GM23338 (cell line): Measurements from ENCODE around the gene DLG2. TPM values are rescaled to one million over a fixed set of nuclear protein-coding genes. Genes with fewer than 3 reads are reported as not detected.

ENCODE experiments used
- ATAC-seq: fragments of 200-7000 bp; cut with Tn5 transposase; 3 replicates; pipeline ENCODE4 v1.9.1; 2020
- DNase-seq: peaks from one replicate; pipeline ENCODE4 v3.0.0-alpha.2; 2015; ENCODE audit warnings: low spot score
- H2AFZ ChIP-seq: fragments of 200-600 bp; sonication (generic); 2 replicates; pipeline ENCODE4 v1.8.0; 2016; ENCODE audit warnings: antibody characterized with exemption, mild to moderate bottlenecking, moderate library complexity
- H3F3A ChIP-seq: fragments of 200-600 bp; sonication (generic); replicated peaks from 2 replicates; pipeline ENCODE4 v1.8.0; 2017; ENCODE audit warnings: antibody characterized with exemption, mixed run types, low read depth
- H3K27ac ChIP-seq: fragments of 200-600 bp; sonication (generic); 2 replicates; pipeline ENCODE4 v1.6.1; 2016; ENCODE audit warnings: low read depth
- H3K27me3 ChIP-seq: fragments of 200-600 bp; sonication (generic); 2 replicates; pipeline ENCODE4 v1.8.0; 2016; ENCODE audit warnings: mild to moderate bottlenecking, mixed run types, moderate library complexity; ENCODE audit not compliant: insufficient read depth
- H3K36me3 ChIP-seq: fragments of 200-600 bp; sonication (generic); 2 replicates; pipeline ENCODE4 v1.8.0; 2016; ENCODE audit warnings: mild to moderate bottlenecking; ENCODE audit not compliant: insufficient read depth
- H3K4me1 ChIP-seq: fragments of 200-600 bp; sonication (generic); 2 replicates; pipeline ENCODE4 v1.8.0; 2016; ENCODE audit warnings: mild to moderate bottlenecking, moderate library complexity; ENCODE audit not compliant: insufficient read depth
- H3K4me2 ChIP-seq: fragments of 200-600 bp; sonication (generic); 2 replicates; pipeline ENCODE4 v1.7.1; 2017; ENCODE audit warnings: mixed run types
- H3K4me3 ChIP-seq: fragments of 200-600 bp; sonication (generic); 2 replicates; pipeline ENCODE4 v1.6.1; 2016; ENCODE audit warnings: mixed run types
- H3K79me2 ChIP-seq: fragments of 200-600 bp; sonication (generic); replicated peaks from 2 replicates; pipeline ENCODE4 v1.8.0; 2017; ENCODE audit warnings: mild to moderate bottlenecking; ENCODE audit not compliant: insufficient read depth
- H3K9me2 ChIP-seq: fragments of 200-600 bp; sonication (generic); 2 replicates; pipeline ENCODE4 v1.8.0; 2017; ENCODE audit not compliant: insufficient read depth
- H4K20me1 ChIP-seq: fragments of 200-600 bp; sonication (generic); replicated peaks from 2 replicates; pipeline ENCODE4 v1.8.0; 2017; ENCODE audit warnings: mild to moderate bottlenecking; ENCODE audit not compliant: insufficient read depth
- H3K27ac Mint-ChIP-seq: 2 replicates; pipeline ENCODE4 v1.8.0; 2020; ENCODE audit warnings: inconsistent platforms, mild to moderate bottlenecking, moderate library complexity, mixed read lengths
- H3K27me3 Mint-ChIP-seq: 3 replicates; pipeline ENCODE4 v1.8.0; 2022; ENCODE audit warnings: low read depth, mild to moderate bottlenecking, moderate library complexity, mixed read lengths, inconsistent platforms; ENCODE audit not compliant: insufficient read depth, poor library complexity
- H3K36me3 Mint-ChIP-seq: 3 replicates; pipeline ENCODE4 v1.8.0; 2021; ENCODE audit warnings: low read depth, mild to moderate bottlenecking, inconsistent platforms, moderate library complexity, mixed read lengths
- H3K4me1 Mint-ChIP-seq: 3 replicates; pipeline ENCODE4 v1.8.0; 2020; ENCODE audit warnings: mild to moderate bottlenecking, inconsistent platforms, mixed read lengths
- H3K4me3 Mint-ChIP-seq: 3 replicates; pipeline ENCODE4 v1.8.0; 2021; ENCODE audit warnings: moderate library complexity, mild to moderate bottlenecking, inconsistent platforms, mixed read lengths
- H3K9me3 Mint-ChIP-seq: 3 replicates; pipeline ENCODE4 v1.8.0; 2020; ENCODE audit warnings: moderate library complexity, mild to moderate bottlenecking, inconsistent platforms, mixed read lengths
- CREB1 ChIP-seq: fragments of 250-450 bp; sonication (Bioruptor Pico); IDR thresholded peaks from 2 replicates; pipeline ENCODE4 v1.5.0; 2020; ENCODE audit warnings: low read depth, mild to moderate bottlenecking, moderate library complexity
- EZH2 ChIP-seq: fragments of 200-600 bp; sonication (generic); IDR thresholded peaks from one replicate; pipeline ENCODE4 v1.8.0; 2017; ENCODE audit warnings: antibody characterized with exemption, mild to moderate bottlenecking, low read depth; ENCODE audit not compliant: unreplicated experiment
- EZH2phosphoT487 ChIP-seq: fragments of 200-600 bp; sonication (generic); IDR thresholded peaks from one replicate; pipeline ENCODE4 v1.8.1; 2018; ENCODE audit warnings: antibody characterized with exemption; ENCODE audit not compliant: unreplicated experiment
- JUNB ChIP-seq: IDR thresholded peaks from one replicate; pipeline ENCODE4 v1.6.1; 2016; ENCODE audit warnings: antibody characterized with exemption; ENCODE audit not compliant: unreplicated experiment
- NANOG ChIP-seq: IDR thresholded peaks from 2 replicates; pipeline ENCODE4 v1.6.1; 2016; ENCODE audit warnings: antibody characterized with exemption, borderline replicate concordance
- POLR2AphosphoS5 ChIP-seq: IDR thresholded peaks from 2 replicates; pipeline ENCODE4 v1.6.1; 2016; ENCODE audit warnings: antibody characterized with exemption, low read depth
- STAT1 ChIP-seq: IDR thresholded peaks from one replicate; pipeline ENCODE4 v1.6.1; 2016; ENCODE audit warnings: antibody characterized with exemption; ENCODE audit not compliant: unreplicated experiment
- ZNF114 ChIP-seq: fragments of 250-450 bp; sonication (Bioruptor Pico); IDR thresholded peaks from 2 replicates; pipeline ENCODE4 v1.5.0; 2020; ENCODE audit warnings: mild to moderate bottlenecking, moderate library complexity
- polyA plus RNA-seq: library from polyadenylated mRNA; unstranded; fragments of >200 nt; fragmentation: Nextera tagmentation; extraction: Ambion mirVana; gene quantifications from 2 replicates; pipeline ENCODE4 v1.2.1, GENCODE V29; 2016
- total RNA-seq: library from RNA; depleted of rRNA; stranded (reverse); fragments of >200 nt; shearing (Covaris generic); gene quantifications from 2 replicates; pipeline ENCODE4 v1.2.3, GENCODE V29; 2014
- TF ChIP-seq, protein P1 (sequence below), 2 experiments: fragments of 200-600 bp in 1 of 2; sonication (generic) in 1 of 2; conservative IDR thresholded peaks; 2 replicates each; pipeline versions ENCODE4 v1.5.1 to v1.6.1; 2016 to 2017; ENCODE audit warnings: antibody characterized with exemption in 2 of 2, low read depth in 2 of 2, mild to moderate bottlenecking in 2 of 2, moderate library complexity in 1 of 2
- TF ChIP-seq, protein P2 (sequence below): IDR thresholded peaks from one replicate; pipeline ENCODE4 v1.6.1; 2018; ENCODE audit warnings: antibody characterized with exemption; ENCODE audit not compliant: unreplicated experiment

Gene DLG2
- total and polyA plus RNA-seq, 2 experiments from 2014 or later: 19.8 to 21.5 TPM

DNA sequence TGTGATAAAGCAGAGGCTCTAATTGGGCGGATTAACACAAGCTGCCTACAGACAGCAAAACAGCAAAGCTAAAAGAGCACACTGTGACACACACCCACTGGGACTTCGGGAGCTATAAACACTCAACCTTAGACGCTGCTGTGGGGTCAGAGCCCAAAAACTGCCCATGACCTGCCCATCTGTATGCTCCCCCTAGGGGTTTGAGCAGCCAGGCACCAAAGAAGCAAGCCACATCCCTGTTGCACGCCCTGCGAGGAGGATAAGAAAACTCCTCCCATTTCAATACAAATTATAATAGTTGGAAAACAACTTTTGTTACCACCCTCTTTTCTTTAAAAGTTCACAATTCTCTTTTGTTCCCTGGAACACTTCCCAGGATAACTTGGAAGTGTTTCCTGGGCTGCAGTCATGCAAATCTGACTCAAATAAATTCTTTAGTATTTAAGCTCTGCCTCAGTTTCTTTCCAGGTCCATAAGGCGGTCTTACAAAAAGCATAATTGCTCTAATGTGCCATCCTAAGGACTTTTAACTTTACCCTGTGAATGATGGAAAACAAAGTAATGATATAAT is 86.4 kb downstream of the DLG2 start:
- Mint-ChIP-seq H3K9me3 (peaks cover 23% of the 10 kb centered on the region), H3K36me3 (peaks cover 51% of the 10 kb centered on the region), H3K27ac (peak overlapping the region; percentile 85), H3K27me3 (peaks cover 5% of the 10 kb centered on the region), H3K4me3 (no peak overlapping the region), H3K4me1 (peaks cover 33% of the 10 kb centered on the region)
- H3F3A ChIP-seq: peaks cover 5% of the 10 kb centered on the region; the same call in 1 of the 2 replicates
- no peaks in the 10 kb centered on the region for H3K27me3 ChIP-seq
- H4K20me1 ChIP-seq: no peaks in the 10 kb centered on the region
- H3K36me3 ChIP-seq: no peaks in the 10 kb centered on the region; the same call in 1 of the 2 replicates
- no peaks in the 10 kb centered on the region for H3K79me2 ChIP-seq
- ATAC-seq: peak; percentile 96
- H2AFZ ChIP-seq: no peak overlapping the region
- no peak overlapping the region for H3K4me3 ChIP-seq
- TF ChIP-seq EZH2phosphoT487 (no peak), NANOG (no peak), STAT1 (no peak), CREB1 (CRISPR knock-in tag) (no peak)
- TF ChIP-seq, protein P1, sequence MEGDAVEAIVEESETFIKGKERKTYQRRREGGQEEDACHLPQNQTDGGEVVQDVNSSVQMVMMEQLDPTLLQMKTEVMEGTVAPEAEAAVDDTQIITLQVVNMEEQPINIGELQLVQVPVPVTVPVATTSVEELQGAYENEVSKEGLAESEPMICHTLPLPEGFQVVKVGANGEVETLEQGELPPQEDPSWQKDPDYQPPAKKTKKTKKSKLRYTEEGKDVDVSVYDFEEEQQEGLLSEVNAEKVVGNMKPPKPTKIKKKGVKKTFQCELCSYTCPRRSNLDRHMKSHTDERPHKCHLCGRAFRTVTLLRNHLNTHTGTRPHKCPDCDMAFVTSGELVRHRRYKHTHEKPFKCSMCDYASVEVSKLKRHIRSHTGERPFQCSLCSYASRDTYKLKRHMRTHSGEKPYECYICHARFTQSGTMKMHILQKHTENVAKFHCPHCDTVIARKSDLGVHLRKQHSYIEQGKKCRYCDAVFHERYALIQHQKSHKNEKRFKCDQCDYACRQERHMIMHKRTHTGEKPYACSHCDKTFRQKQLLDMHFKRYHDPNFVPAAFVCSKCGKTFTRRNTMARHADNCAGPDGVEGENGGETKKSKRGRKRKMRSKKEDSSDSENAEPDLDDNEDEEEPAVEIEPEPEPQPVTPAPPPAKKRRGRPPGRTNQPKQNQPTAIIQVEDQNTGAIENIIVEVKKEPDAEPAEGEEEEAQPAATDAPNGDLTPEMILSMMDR (conservative IDR thresholded peaks at IDR 0.05; ENCODE audit: low read depth in 2 of 2): peak; percentile 50 to 59
- H3K9me2 ChIP-seq: peaks cover 4% of the 10 kb centered on the region; the same call in 1 of the 2 replicates
- DNase-seq: peak; percentile 63
- peak overlapping the region; percentile 6 for H3K4me2 ChIP-seq
- H3K27ac ChIP-seq: peak overlapping the region; percentile 84; the same call in 1 of the 2 replicates
- H3K4me1 ChIP-seq: peaks cover 38% of the 10 kb centered on the region

DNA sequence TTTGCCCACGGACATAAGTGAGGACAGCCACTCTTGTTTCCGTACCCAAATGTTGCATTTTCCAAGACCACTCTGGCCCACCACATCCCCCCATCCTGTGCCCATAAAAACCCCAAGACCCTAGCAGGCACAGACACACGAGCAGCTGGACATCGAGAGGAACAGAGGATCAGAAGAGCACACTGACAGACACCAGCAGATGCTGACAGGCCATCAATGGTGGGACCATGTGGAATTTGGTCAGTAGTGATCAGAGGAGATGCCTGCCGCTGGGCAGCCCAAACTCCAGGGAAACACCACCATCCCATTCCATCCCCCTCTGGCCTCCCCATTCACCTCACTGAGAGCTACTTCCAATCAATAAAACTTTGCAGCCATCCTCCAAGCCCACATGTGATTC is 87.0 kb downstream of the DLG2 start:
- Histone ChIP-seq H3F3A (peaks cover 5% of the 10 kb centered on the region; the same call in 1 of the 2 replicates), H3K36me3 (no peaks in the 10 kb centered on the region; the same call in 1 of the 2 replicates), H4K20me1 (no peaks in the 10 kb centered on the region), H3K9me2 (peaks cover 4% of the 10 kb centered on the region; the same call in 1 of the 2 replicates), H3K4me3 (no peak overlapping the region), H3K79me2 (no peaks in the 10 kb centered on the region), H3K4me1 (peaks cover 38% of the 10 kb centered on the region), H3K27me3 (no peaks in the 10 kb centered on the region), H2AFZ (no peak overlapping the region), H3K27ac (peak overlapping the region; percentile 84; the same call in 1 of the 2 replicates), H3K4me2 (0 out of 2 replicates have a peak overlapping the region, but pooled peaks have one; percentile 6)
- ATAC-seq: peak; percentile 34; the same call in 2 of the 3 replicates
- Mint-ChIP-seq H3K9me3 (peaks cover 23% of the 10 kb centered on the region), H3K4me3 (no peak overlapping the region), H3K27ac (peak overlapping the region; percentile 85), H3K4me1 (peaks cover 33% of the 10 kb centered on the region), H3K27me3 (peaks cover 5% of the 10 kb centered on the region), H3K36me3 (peaks cover 49% of the 10 kb centered on the region)
- DNase-seq: no peak
- no peak for TF ChIP-seq POLR2AphosphoS5

DNA sequence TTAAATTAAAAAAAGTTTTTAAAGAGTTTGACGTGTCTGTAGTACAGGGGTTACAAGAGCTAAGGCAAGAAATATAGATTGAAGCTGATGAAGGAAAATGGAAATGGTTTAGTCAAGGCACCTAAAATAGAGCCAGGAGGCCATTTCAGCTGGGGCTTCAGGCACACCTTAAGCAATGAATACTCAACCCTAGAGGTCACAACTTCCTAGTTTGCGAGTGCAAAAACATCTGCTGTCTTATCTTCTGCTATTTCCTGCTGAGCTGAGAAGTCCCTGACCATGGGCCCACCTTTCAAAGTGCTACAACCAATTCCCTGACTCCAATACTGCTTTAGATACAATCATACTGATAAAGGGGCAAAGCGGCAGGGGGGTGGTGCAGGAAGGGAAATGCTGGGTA is 87.4 kb downstream of the DLG2 start:
- peak overlapping the region; percentile 84; the same call in 1 of the 2 replicates for H3K27ac ChIP-seq
- peaks cover 3% of the 10 kb centered on the region; the same call in 1 of the 2 replicates for H3K36me3 ChIP-seq
- no peak for ATAC-seq
- TF ChIP-seq, protein P2, sequence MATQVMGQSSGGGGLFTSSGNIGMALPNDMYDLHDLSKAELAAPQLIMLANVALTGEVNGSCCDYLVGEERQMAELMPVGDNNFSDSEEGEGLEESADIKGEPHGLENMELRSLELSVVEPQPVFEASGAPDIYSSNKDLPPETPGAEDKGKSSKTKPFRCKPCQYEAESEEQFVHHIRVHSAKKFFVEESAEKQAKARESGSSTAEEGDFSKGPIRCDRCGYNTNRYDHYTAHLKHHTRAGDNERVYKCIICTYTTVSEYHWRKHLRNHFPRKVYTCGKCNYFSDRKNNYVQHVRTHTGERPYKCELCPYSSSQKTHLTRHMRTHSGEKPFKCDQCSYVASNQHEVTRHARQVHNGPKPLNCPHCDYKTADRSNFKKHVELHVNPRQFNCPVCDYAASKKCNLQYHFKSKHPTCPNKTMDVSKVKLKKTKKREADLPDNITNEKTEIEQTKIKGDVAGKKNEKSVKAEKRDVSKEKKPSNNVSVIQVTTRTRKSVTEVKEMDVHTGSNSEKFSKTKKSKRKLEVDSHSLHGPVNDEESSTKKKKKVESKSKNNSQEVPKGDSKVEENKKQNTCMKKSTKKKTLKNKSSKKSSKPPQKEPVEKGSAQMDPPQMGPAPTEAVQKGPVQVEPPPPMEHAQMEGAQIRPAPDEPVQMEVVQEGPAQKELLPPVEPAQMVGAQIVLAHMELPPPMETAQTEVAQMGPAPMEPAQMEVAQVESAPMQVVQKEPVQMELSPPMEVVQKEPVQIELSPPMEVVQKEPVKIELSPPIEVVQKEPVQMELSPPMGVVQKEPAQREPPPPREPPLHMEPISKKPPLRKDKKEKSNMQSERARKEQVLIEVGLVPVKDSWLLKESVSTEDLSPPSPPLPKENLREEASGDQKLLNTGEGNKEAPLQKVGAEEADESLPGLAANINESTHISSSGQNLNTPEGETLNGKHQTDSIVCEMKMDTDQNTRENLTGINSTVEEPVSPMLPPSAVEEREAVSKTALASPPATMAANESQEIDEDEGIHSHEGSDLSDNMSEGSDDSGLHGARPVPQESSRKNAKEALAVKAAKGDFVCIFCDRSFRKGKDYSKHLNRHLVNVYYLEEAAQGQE: no peak
- TF ChIP-seq CREB1 (CRISPR knock-in tag) (no peak), ZNF114 (no peak), NANOG (no peak), STAT1 (no peak), EZH2 (no peak), POLR2AphosphoS5 (no peak), JUNB (no peak)
- TF ChIP-seq, protein P1 (conservative IDR thresholded peaks at IDR 0.05; ENCODE audit: low read depth in 2 of 2): no peak

More for the DNA sequence above, 87.4 kb downstream of the DLG2 start:
- Histone ChIP-seq H3K4me2 (no peak overlapping the region), H3K9me2 (peaks cover 2% of the 10 kb centered on the region; the same call in 1 of the 2 replicates), H3F3A (peaks cover 5% of the 10 kb centered on the region; the same call in 1 of the 2 replicates), H2AFZ (no peak overlapping the region), H4K20me1 (no peaks in the 10 kb centered on the region), H3K79me2 (no peaks in the 10 kb centered on the region), H3K27me3 (no peaks in the 10 kb centered on the region), H3K4me1 (peaks cover 38% of the 10 kb centered on the region), H3K4me3 (no peak overlapping the region)
- Mint-ChIP-seq H3K4me3 (no peak overlapping the region), H3K4me1 (peaks cover 33% of the 10 kb centered on the region), H3K27ac (peak overlapping the region; percentile 85), H3K36me3 (peaks cover 49% of the 10 kb centered on the region), H3K27me3 (peaks cover 5% of the 10 kb centered on the region), H3K9me3 (peaks cover 27% of the 10 kb centered on the region)
- DNase-seq: no peak
